MCF 10A (cell line): ENCODE measurements around the gene LRPPRC. TPM values are rescaled to one million over a fixed set of nuclear protein-coding genes. Genes with fewer than 3 reads are reported as not detected.
A peak's percentile ranks its signal among the peaks of the same experiment; 100 is the strongest.

ENCODE experiments used
- BruUV-seq: library from RNA; stranded (reverse); fragments of 400-500 nt; replicated peaks from 2 replicates; lab custom pipeline; 2021; lab: Mats Ljungman, UMichigan
- CTCF ChIA-PET: fragments of 300-600 bp; sonication (Branson Sonifier 250); formaldehyde crosslinking; extraction: SDS; loops from one replicate; lab custom pipeline; 2021; ENCODE audit warnings: antibody characterized with exemption, inconsistent platforms; lab: Yijun Ruan, JAX
- POLR2A ChIA-PET: fragments of 300-600, 350-650 bp; sonication (Branson Sonifier 250); formaldehyde crosslinking; extraction: SDS; loops from one replicate; lab custom pipeline; 2020; ENCODE audit warnings: antibody characterized with exemption, inconsistent platforms; lab: Yijun Ruan, JAX
- DNase-seq: peaks from one replicate; pipeline ENCODE4 v3.0.0-alpha.2; 2018; ENCODE audit not compliant: unreplicated experiment
- H3K27ac Mint-ChIP-seq: one replicate; pipeline ENCODE4 v1.8.0; 2022; ENCODE audit warnings: mild to moderate bottlenecking, low read depth, mixed read lengths; ENCODE audit not compliant: unreplicated experiment
- H3K27me3 Mint-ChIP-seq: one replicate; pipeline ENCODE4 v1.8.0; 2022; ENCODE audit warnings: mixed read lengths; ENCODE audit not compliant: insufficient read depth, unreplicated experiment
- H3K36me3 Mint-ChIP-seq: one replicate; pipeline ENCODE4 v1.8.0; 2022; ENCODE audit warnings: mild to moderate bottlenecking, moderate library complexity, mixed read lengths; ENCODE audit not compliant: insufficient read depth, unreplicated experiment
- H3K4me1 Mint-ChIP-seq: one replicate; pipeline ENCODE4 v1.8.0; 2022; ENCODE audit warnings: mixed read lengths; ENCODE audit not compliant: insufficient read depth, unreplicated experiment
- H3K4me3 Mint-ChIP-seq: one replicate; pipeline ENCODE4 v1.8.0; 2022; ENCODE audit warnings: mild to moderate bottlenecking, moderate library complexity, mixed read lengths; ENCODE audit not compliant: unreplicated experiment
- H3K9me3 Mint-ChIP-seq: one replicate; pipeline ENCODE4 v1.8.0; 2022; ENCODE audit warnings: mixed read lengths; ENCODE audit not compliant: unreplicated experiment
- intact Hi-C: fragments of 100-400 bp; cut with micrococcal nuclease; formaldehyde crosslinking; loops from 2 replicates; pipeline ENCODE4 v1.14.1; 2022
- total RNA-seq: library from RNA; stranded (reverse); gene quantifications from 2 replicates; pipeline ENCODE4 v1.2.3, GENCODE V29; 2022
- TF ChIP-seq, protein P1 (sequence below): fragments of 200-600 bp; IDR thresholded peaks from one replicate; pipeline ENCODE4 v1.8.0; 2022; ENCODE audit warnings: antibody characterized with exemption, mild to moderate bottlenecking; ENCODE audit not compliant: unreplicated experiment

Gene LRPPRC
- total RNA-seq, 1 experiment from 2014 or later, result 160 TPM

DNA sequence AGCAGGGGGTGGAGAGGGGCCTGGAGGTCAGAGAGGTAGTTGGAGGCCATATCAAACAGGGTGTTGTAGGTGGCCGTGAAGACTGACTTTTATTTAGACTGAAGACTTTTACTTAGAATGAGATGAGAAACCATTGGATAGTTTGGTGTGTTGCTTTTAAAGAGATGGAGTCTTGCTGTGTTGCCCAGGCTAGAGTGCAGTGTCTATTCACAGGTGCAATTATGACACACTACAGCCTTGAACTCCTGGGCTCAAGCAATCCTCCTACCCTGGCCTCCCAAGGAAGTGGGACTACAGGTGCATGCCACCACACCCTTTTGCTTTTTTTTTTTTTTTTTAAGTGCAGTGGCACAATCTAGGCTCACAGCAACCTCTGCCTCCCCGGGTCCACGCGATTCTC lies 2.5 kb upstream of the LRPPRC start:
- no peak overlapping the region for H3K27ac Mint-ChIP-seq
- TF ChIP-seq, protein P1, sequence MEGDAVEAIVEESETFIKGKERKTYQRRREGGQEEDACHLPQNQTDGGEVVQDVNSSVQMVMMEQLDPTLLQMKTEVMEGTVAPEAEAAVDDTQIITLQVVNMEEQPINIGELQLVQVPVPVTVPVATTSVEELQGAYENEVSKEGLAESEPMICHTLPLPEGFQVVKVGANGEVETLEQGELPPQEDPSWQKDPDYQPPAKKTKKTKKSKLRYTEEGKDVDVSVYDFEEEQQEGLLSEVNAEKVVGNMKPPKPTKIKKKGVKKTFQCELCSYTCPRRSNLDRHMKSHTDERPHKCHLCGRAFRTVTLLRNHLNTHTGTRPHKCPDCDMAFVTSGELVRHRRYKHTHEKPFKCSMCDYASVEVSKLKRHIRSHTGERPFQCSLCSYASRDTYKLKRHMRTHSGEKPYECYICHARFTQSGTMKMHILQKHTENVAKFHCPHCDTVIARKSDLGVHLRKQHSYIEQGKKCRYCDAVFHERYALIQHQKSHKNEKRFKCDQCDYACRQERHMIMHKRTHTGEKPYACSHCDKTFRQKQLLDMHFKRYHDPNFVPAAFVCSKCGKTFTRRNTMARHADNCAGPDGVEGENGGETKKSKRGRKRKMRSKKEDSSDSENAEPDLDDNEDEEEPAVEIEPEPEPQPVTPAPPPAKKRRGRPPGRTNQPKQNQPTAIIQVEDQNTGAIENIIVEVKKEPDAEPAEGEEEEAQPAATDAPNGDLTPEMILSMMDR, result no peak
- ChIA-PET CTCF (interaction anchor here (0.6 kb wide), 1 partner anchor 204 kb away, joined by 3 read pairs; no protein-coding TSS in a partner anchor), POLR2A (no interaction called here)
- intact Hi-C loops, result no loop called here
- DNase-seq, result no peak
- peaks cover 17% of the 10 kb centered on the region for H3K4me1 Mint-ChIP-seq
- peaks cover 10% of the 10 kb centered on the region for H3K36me3 Mint-ChIP-seq
- no peaks in the 10 kb centered on the region for H3K9me3 Mint-ChIP-seq
- BruUV-seq, result no TSS peak
- H3K4me3 Mint-ChIP-seq, result no peak overlapping the region
- peaks cover 14% of the 10 kb centered on the region for H3K27me3 Mint-ChIP-seq

DNA sequence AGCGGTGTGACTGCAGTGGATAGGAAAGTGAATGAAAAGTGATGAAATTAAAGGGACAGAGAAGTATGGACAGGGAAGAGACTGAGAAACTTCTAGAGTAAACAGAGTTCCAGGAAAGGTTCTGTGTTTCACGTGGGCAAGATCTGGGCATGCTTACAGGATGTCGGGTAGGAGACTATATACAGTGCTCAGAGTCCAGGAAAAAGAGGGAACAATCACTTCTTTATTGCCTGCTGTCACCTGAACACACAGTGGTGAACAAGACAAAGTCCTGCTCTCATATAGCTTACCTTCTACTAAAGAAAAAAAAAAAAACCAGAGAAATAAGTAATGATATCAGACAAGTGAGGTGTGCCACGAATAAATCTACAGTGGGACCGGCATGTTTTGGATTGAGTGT lies 2.4 kb downstream of the LRPPRC start:
- ChIA-PET POLR2A (no interaction called here), CTCF (interaction anchor here (0.5 to 0.6 kb wide), 2 partner anchors 12 to 34 kb away, joined by 3 read pairs; no protein-coding TSS in a partner anchor)
- H3K9me3 Mint-ChIP-seq, result no peaks in the 10 kb centered on the region
- no peaks in the 10 kb centered on the region for H3K27me3 Mint-ChIP-seq
- intact Hi-C loops, result no loop called here
- TF ChIP-seq, protein P1, result no peak
- H3K4me1 Mint-ChIP-seq, result peaks cover 45% of the 10 kb centered on the region
- H3K4me3 Mint-ChIP-seq, result peak overlapping the region; percentile 87
- BruUV-seq, result no TSS peak
- peak overlapping the region; percentile 32 for H3K27ac Mint-ChIP-seq
- DNase-seq, result no peak
- H3K36me3 Mint-ChIP-seq, result peaks cover 57% of the 10 kb centered on the region

- Mint-ChIP-seq H3K36me3 (peaks cover 63% of the 10 kb centered on the region), H3K9me3 (no peaks in the 10 kb centered on the region), H3K27ac (no peak overlapping the region), H3K4me3 (no peak overlapping the region), H3K27me3 (no peaks in the 10 kb centered on the region), H3K4me1 (peaks cover 47% of the 10 kb centered on the region)
- ChIA-PET CTCF (no interaction called here), POLR2A (no interaction called here)
- BruUV-seq, result no TSS peak
- intact Hi-C loops, result no loop called here
- DNase-seq, result no peak
- TF ChIP-seq, protein P1, result no peak
Observed at GRCh38 chr2:43989545-43989944, 6.2 kb downstream of the LRPPRC start.

DNA sequence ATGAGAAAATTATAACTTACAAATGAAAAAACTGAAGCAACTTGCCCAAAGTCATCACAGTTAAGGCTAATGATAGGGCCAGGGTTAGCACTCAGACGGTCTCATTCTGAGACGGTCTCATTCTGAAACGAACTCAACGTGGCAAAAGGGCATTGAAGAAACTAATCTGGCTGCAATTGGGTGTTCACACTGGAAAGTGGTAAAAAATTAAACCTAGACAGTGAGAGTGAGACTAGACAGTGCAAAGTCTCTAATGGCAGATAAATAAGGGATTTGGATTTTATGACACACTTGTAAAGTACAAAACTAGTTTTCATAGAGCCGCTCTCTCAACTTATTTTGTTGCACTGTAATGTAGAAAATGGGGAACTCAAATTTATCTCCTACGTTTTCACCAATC lies 9.2 kb downstream of the LRPPRC start:
- Mint-ChIP-seq H3K27ac (no peak overlapping the region), H3K9me3 (no peaks in the 10 kb centered on the region), H3K4me1 (peaks cover 18% of the 10 kb centered on the region), H3K36me3 (peaks cover 58% of the 10 kb centered on the region), H3K4me3 (no peak overlapping the region), H3K27me3 (no peaks in the 10 kb centered on the region)
- intact Hi-C loops, result no loop called here
- TF ChIP-seq, protein P1, result no peak
- DNase-seq, result no peak
- ChIA-PET CTCF (interaction anchor here (0.6 kb wide), 1 partner anchor 17 kb away, joined by 3 read pairs; no protein-coding TSS in a partner anchor), POLR2A (interaction anchor here (2.4 kb wide), 1 partner anchor 9 kb away, joined by 15 read pairs; the partner anchor contains the start of gene LRPPRC)
- BruUV-seq, result no TSS peak
